HepG2 (cell line): Measurements from ENCODE around the gene MAP3K4. TPM values are rescaled to one million over a fixed set of nuclear protein-coding genes. Genes with fewer than 3 reads are reported as not detected.

Experiments
- ARID3A ChIP-seq: IDR thresholded peaks from 2 replicates; pipeline ENCODE4 v1.6.1; 2012; ENCODE audit warnings: low read depth, low read length, improper control_type of control experiment
- BRF2 ChIP-seq: sonication (generic); formaldehyde crosslinking; IDR thresholded peaks from 2 replicates; pipeline ENCODE4 v1.8.1; 2022; ENCODE audit warnings: mild to moderate bottlenecking, missing genetic modification reagents
- CAMTA2 ChIP-seq: sonication (generic); formaldehyde crosslinking; IDR thresholded peaks from 2 replicates; pipeline ENCODE4 v1.4.0; 2020; ENCODE audit warnings: mild to moderate bottlenecking, missing genetic modification reagents, borderline replicate concordance
- EED ChIP-seq: sonication (generic); formaldehyde crosslinking; IDR thresholded peaks from 2 replicates; pipeline ENCODE4 v1.5.0; 2020; ENCODE audit warnings: mild to moderate bottlenecking, missing genetic modification reagents
- GRHL1 ChIP-seq: sonication (generic); formaldehyde crosslinking; conservative IDR thresholded peaks from 2 replicates; pipeline ENCODE4 v1.8.0; 2022; ENCODE audit warnings: missing genetic modification reagents
- KLF6 ChIP-seq: IDR thresholded peaks from 2 replicates; pipeline ENCODE4 v1.8.0; 2016; ENCODE audit warnings: missing biosample characterization, missing genetic modification reagents
- LCORL ChIP-seq, 2 experiments: fragments of 450-650 bp in 1 of 2; sonication (generic) in 1 of 2; formaldehyde crosslinking in 1 of 2; IDR thresholded peaks; 2 replicates each; pipeline versions ENCODE4 v1.5.0 to v1.6.1; 2017 to 2020; ENCODE audit warnings: antibody characterized with exemption in 1 of 2, missing genetic modification reagents in 1 of 2
- MAFF ChIP-seq: IDR thresholded peaks from 2 replicates; pipeline ENCODE4 v1.6.1; 2011; ENCODE audit warnings: low read depth, low read length, improper control_type of control experiment
- MTF1 ChIP-seq: sonication (generic); formaldehyde crosslinking; IDR thresholded peaks from 2 replicates; pipeline ENCODE4 v1.5.0; 2020; ENCODE audit warnings: missing genetic modification reagents
- PHF21A ChIP-seq: sonication (generic); formaldehyde crosslinking; IDR thresholded peaks from 2 replicates; pipeline ENCODE4 v1.5.0; 2020; ENCODE audit warnings: mild to moderate bottlenecking, missing genetic modification reagents
- PRDM4 ChIP-seq: sonication (generic); formaldehyde crosslinking; IDR thresholded peaks from 2 replicates; pipeline ENCODE4 v1.9.0; 2021; ENCODE audit warnings: missing genetic modification reagents, borderline replicate concordance
- SOX5 ChIP-seq: IDR thresholded peaks from 2 replicates; pipeline ENCODE4 v1.6.1; 2016; ENCODE audit warnings: borderline replicate concordance
- TBL1XR1 ChIP-seq: fragments of 150-350 bp; IDR thresholded peaks from 2 replicates; pipeline ENCODE4 v1.6.1; 2014; ENCODE audit warnings: borderline replicate concordance, low read length; ENCODE audit not compliant: partially characterized antibody
- TGIF2 ChIP-seq: IDR thresholded peaks from 2 replicates; pipeline ENCODE4 v1.6.1; 2016; ENCODE audit warnings: control low read depth, missing compliant biosample characterization
- TMF1 ChIP-seq: sonication (generic); formaldehyde crosslinking; IDR thresholded peaks from 2 replicates; pipeline ENCODE4 v1.8.1; 2022; ENCODE audit warnings: low read depth, missing genetic modification reagents
- ZEB1 ChIP-seq: IDR thresholded peaks from 2 replicates; pipeline ENCODE4 v1.6.1; 2012; ENCODE audit warnings: mild to moderate bottlenecking, low read depth, inconsistent platforms; ENCODE audit not compliant: insufficient replicate concordance
- ZFP90 ChIP-seq: sonication (generic); formaldehyde crosslinking; IDR thresholded peaks from 2 replicates; pipeline ENCODE4 v1.8.0; 2022; ENCODE audit warnings: missing genetic modification reagents, mild to moderate bottlenecking, inconsistent platforms, borderline replicate concordance
- ZNF263 ChIP-seq: sonication (generic); formaldehyde crosslinking; IDR thresholded peaks from 2 replicates; pipeline ENCODE4 v1.4.0; 2020; ENCODE audit warnings: missing genetic modification reagents
- ZNF317 ChIP-seq: sonication (generic); formaldehyde crosslinking; IDR thresholded peaks from 2 replicates; pipeline ENCODE4 v1.5.0; 2020; ENCODE audit warnings: mild to moderate bottlenecking, missing genetic modification reagents
- ZNF432 ChIP-seq: sonication (generic); formaldehyde crosslinking; IDR thresholded peaks from 2 replicates; pipeline ENCODE4 v1.5.0; 2020; ENCODE audit warnings: missing genetic modification reagents, mild to moderate bottlenecking, borderline replicate concordance
- ZNF746 ChIP-seq: sonication (generic); formaldehyde crosslinking; IDR thresholded peaks from 2 replicates; pipeline ENCODE4 v1.8.0; 2022; ENCODE audit warnings: mild to moderate bottlenecking, missing genetic modification reagents
- ZNF777 ChIP-seq: sonication (generic); formaldehyde crosslinking; IDR thresholded peaks from 2 replicates; pipeline ENCODE4 v1.4.0; 2020; ENCODE audit warnings: missing genetic modification reagents
- ZSCAN31 ChIP-seq: sonication (generic); formaldehyde crosslinking; IDR thresholded peaks from 2 replicates; pipeline ENCODE4 v1.5.0; 2020; ENCODE audit warnings: low read depth, mild to moderate bottlenecking, missing genetic modification reagents
- polyA plus RNA-seq, 8 experiments: library from polyadenylated mRNA; depleted of rRNA in 3 of 8; stranded (reverse) in 7 of 8; unstranded in 1 of 8; fragments of >200 nt; fragmentation: Illumina TruSeq in 4 of 8; extraction: Trizol in 4 of 8; gene quantifications; 2 replicates each; pipeline versions ENCODE4 v1.2.1 to v1.2.3, GENCODE V29; 2011 to 2016; ENCODE audit warnings: low read depth in 4 of 8, missing spikeins in 1 of 8, mixed read lengths in 1 of 8; ENCODE audit not compliant: insufficient read depth in 1 of 8
- total RNA-seq, 5 experiments: library from RNA; depleted of rRNA; stranded (reverse); fragments of >200 nt; fragmentation: Illumina TruSeq; extraction: Trizol; gene quantifications; 2 replicates each; pipeline ENCODE4 v1.2.3, GENCODE V29; 2016; ENCODE audit warnings: low read depth in 1 of 5

MAP3K4 gene
- total and polyA plus RNA-seq, 2 of the 13 experiments (the other 11 are each of a cell fraction or from before 2014, with no cell fraction given) = 12.9 to 33.6 TPM

GRCh38 chr6:160992061-160992979 is 751 bp downstream of the MAP3K4 start (continued):
- peak; percentile 59; the same call in 1 of the 2 replicates for TF ChIP-seq ZFP90 (CRISPR knock-in tag)
- no peak for TF ChIP-seq TBL1XR1
- no peak for TF ChIP-seq ZNF432 (CRISPR knock-in tag)
- TF ChIP-seq ZNF777 (CRISPR knock-in tag) = no peak
- TF ChIP-seq ZSCAN31 (CRISPR knock-in tag) = no peak; the same call in 1 of the 2 replicates
- no peak for TF ChIP-seq ZEB1
- peak; percentile 56; the same call in 1 of the 2 replicates for TF ChIP-seq ZNF317 (CRISPR knock-in tag)
- TF ChIP-seq BRF2 (CRISPR knock-in tag) = no peak
- TF ChIP-seq ARID3A = no peak
- no peak for TF ChIP-seq EED
- no peak for TF ChIP-seq MTF1
- no peak for TF ChIP-seq LCORL (IDR thresholded peaks at IDR 0.05)
- no peak for TF ChIP-seq LCORL (CRISPR knock-in tag; IDR thresholded peaks at IDR 0.05)
- TF ChIP-seq PRDM4 = no peak
- TF ChIP-seq KLF6 = no peak
- 0 out of 2 replicates have a peak, but pooled peaks have one; percentile 5 for TF ChIP-seq PHF21A
- TF ChIP-seq TGIF2 (CRISPR knock-in tag) = no peak
- TF ChIP-seq SOX5 (CRISPR knock-in tag) = 0 out of 2 replicates have a peak, but pooled peaks have one; percentile 5
- TF ChIP-seq TMF1 (CRISPR knock-in tag) = 0 out of 2 replicates have a peak, but pooled peaks have one; percentile 6
- no peak for TF ChIP-seq MAFF
- no peak for TF ChIP-seq GRHL1 (CRISPR knock-in tag)
- no peak for TF ChIP-seq ZNF746 (CRISPR knock-in tag)
- no peak for TF ChIP-seq ZNF263 (CRISPR knock-in tag)
- TF ChIP-seq CAMTA2 = no peak
